ENCODE measurements around the gene RSPRY1. TPM values are rescaled to one million over a fixed set of nuclear protein-coding genes. Genes with fewer than 3 reads are reported as not detected.
A peak's percentile ranks its signal among the peaks of the same experiment; 100 is the strongest.

RSPRY1 gene
- total RNA-seq, 1 donor from 2014 or later: 76.8 TPM

GRCh38 chr16:57167538-57167937, 18.6 kb upstream of the RSPRY1 start:
- peaks cover 11% of the 10 kb centered on the region for H3K4me1 ChIP-seq (ENCODE audit: insufficient read depth, low read length)
- peaks cover 42% of the 10 kb centered on the region for H3K36me3 ChIP-seq (ENCODE audit: insufficient read depth, low read length)
- no peaks in the 10 kb centered on the region for H3K9me3 ChIP-seq (ENCODE audit: insufficient read depth, low read depth, low read length)
- TF ChIP-seq CTCF (IDR thresholded peaks at IDR 0.05; ENCODE audit: insufficient read depth, low read depth, low read length): no peak
- TF ChIP-seq EZH2 (IDR thresholded peaks at IDR 0.05; ENCODE audit: insufficient read depth, low read length): no peak
- no peaks in the 10 kb centered on the region for H3K79me2 ChIP-seq (ENCODE audit: insufficient read depth, low read length)
- Mint-ChIP-seq H3K9me3 (ENCODE audit: unreplicated experiment) (no peaks in the 10 kb centered on the region), H3K4me3 (ENCODE audit: unreplicated experiment) (no peak overlapping the region), H3K36me3 (ENCODE audit: low read depth, unreplicated experiment) (peaks cover 8% of the 10 kb centered on the region), H3K27me3 (ENCODE audit: low read depth, unreplicated experiment) (no peaks in the 10 kb centered on the region), H3K27ac (ENCODE audit: unreplicated experiment) (peak overlapping the region; percentile 43), H3K4me1 (ENCODE audit: low read depth, unreplicated experiment) (peaks cover 22% of the 10 kb centered on the region)
- no peak overlapping the region for H3K4me3 ChIP-seq (ENCODE audit: insufficient read depth, low read depth, low read length)
- H4K20me1 ChIP-seq (ENCODE audit: insufficient read depth, low read length): peaks cover 10% of the 10 kb centered on the region
- FAIRE-seq (no peak), DNase-seq (ENCODE audit: low read depth) (no peak)
- no peaks in the 10 kb centered on the region for H3K27me3 ChIP-seq (ENCODE audit: insufficient read depth, low read length)
- peak overlapping the region; percentile 10 for H3K9ac ChIP-seq (ENCODE audit: low read length)
- H3K27ac ChIP-seq (ENCODE audit: low read depth, low read length): no peak overlapping the region
- no peak overlapping the region for H2AFZ ChIP-seq (ENCODE audit: low read depth, low read length)
- H3K4me2 ChIP-seq (ENCODE audit: low read length): no peak overlapping the region

- H3K27me3 Mint-ChIP-seq (ENCODE audit: low read depth, unreplicated experiment): no peaks in the 10 kb centered on the region
- peaks cover 10% of the 10 kb centered on the region for H4K20me1 ChIP-seq (ENCODE audit: insufficient read depth, low read length)
- H3K4me1 Mint-ChIP-seq (ENCODE audit: low read depth, unreplicated experiment): peaks cover 22% of the 10 kb centered on the region
- no peak overlapping the region for H3K9ac ChIP-seq (ENCODE audit: low read length)
- FAIRE-seq (no peak), DNase-seq (ENCODE audit: low read depth) (peak; percentile 69)
- H3K4me3 ChIP-seq (ENCODE audit: insufficient read depth, low read depth, low read length): no peak overlapping the region
- no peak overlapping the region for H3K4me3 Mint-ChIP-seq (ENCODE audit: unreplicated experiment)
- H3K36me3 Mint-ChIP-seq (ENCODE audit: low read depth, unreplicated experiment): peaks cover 8% of the 10 kb centered on the region
- no peak overlapping the region for H3K4me2 ChIP-seq (ENCODE audit: low read length)
- TF ChIP-seq CTCF (IDR thresholded peaks at IDR 0.05; ENCODE audit: insufficient read depth, low read depth, low read length): peak; percentile 78
- TF ChIP-seq EZH2 (IDR thresholded peaks at IDR 0.05; ENCODE audit: insufficient read depth, low read length): no peak
- H3K27ac Mint-ChIP-seq (ENCODE audit: unreplicated experiment): no peak overlapping the region
- no peak overlapping the region for H3K27ac ChIP-seq (ENCODE audit: low read depth, low read length)
- H3K4me1 ChIP-seq (ENCODE audit: insufficient read depth, low read length): peaks cover 11% of the 10 kb centered on the region
- no peaks in the 10 kb centered on the region for H3K27me3 ChIP-seq (ENCODE audit: insufficient read depth, low read length)
- H3K79me2 ChIP-seq (ENCODE audit: insufficient read depth, low read length): no peaks in the 10 kb centered on the region
- H2AFZ ChIP-seq (ENCODE audit: low read depth, low read length): no peak overlapping the region
- H3K9me3 ChIP-seq (ENCODE audit: insufficient read depth, low read depth, low read length): no peaks in the 10 kb centered on the region
- H3K9me3 Mint-ChIP-seq (ENCODE audit: unreplicated experiment): no peaks in the 10 kb centered on the region
- H3K36me3 ChIP-seq (ENCODE audit: insufficient read depth, low read length): peaks cover 47% of the 10 kb centered on the region
Observed at GRCh38 chr16:57167953-57168352, 18.2 kb upstream of the RSPRY1 start.

GRCh38 chr16:57169327-57169726, 16.8 kb upstream of the RSPRY1 start:
- no peaks in the 10 kb centered on the region for H3K27me3 ChIP-seq (ENCODE audit: insufficient read depth, low read length)
- no peak overlapping the region for H3K4me3 ChIP-seq (ENCODE audit: insufficient read depth, low read depth, low read length)
- Mint-ChIP-seq H3K4me1 (ENCODE audit: low read depth, unreplicated experiment) (peaks cover 22% of the 10 kb centered on the region), H3K27ac (ENCODE audit: unreplicated experiment) (no peak overlapping the region), H3K9me3 (ENCODE audit: unreplicated experiment) (no peaks in the 10 kb centered on the region), H3K27me3 (ENCODE audit: low read depth, unreplicated experiment) (no peaks in the 10 kb centered on the region), H3K4me3 (ENCODE audit: unreplicated experiment) (no peak overlapping the region), H3K36me3 (ENCODE audit: low read depth, unreplicated experiment) (peaks cover 11% of the 10 kb centered on the region)
- no peak overlapping the region for H2AFZ ChIP-seq (ENCODE audit: low read depth, low read length)
- H3K27ac ChIP-seq (ENCODE audit: low read depth, low read length): no peak overlapping the region
- H3K4me2 ChIP-seq (ENCODE audit: low read length): no peak overlapping the region
- H3K79me2 ChIP-seq (ENCODE audit: insufficient read depth, low read length): peaks cover under 1% of the 10 kb centered on the region
- H3K9ac ChIP-seq (ENCODE audit: low read length): no peak overlapping the region
- no peak for TF ChIP-seq CTCF (IDR thresholded peaks at IDR 0.05; ENCODE audit: insufficient read depth, low read depth, low read length)
- H3K4me1 ChIP-seq (ENCODE audit: insufficient read depth, low read length): peaks cover 11% of the 10 kb centered on the region
- H3K9me3 ChIP-seq (ENCODE audit: insufficient read depth, low read depth, low read length): no peaks in the 10 kb centered on the region
- DNase-seq (ENCODE audit: low read depth) (no peak), FAIRE-seq (no peak)
- H3K36me3 ChIP-seq (ENCODE audit: insufficient read depth, low read length): peaks cover 39% of the 10 kb centered on the region
- H4K20me1 ChIP-seq (ENCODE audit: insufficient read depth, low read length): peaks cover 10% of the 10 kb centered on the region
